HG03025 (cell line): ENCODE results near the gene EIF4G1.

Experiments used
- ATAC-seq: cut with Tn5 transposase; IDR thresholded peaks from one replicate; pipeline ENCODE4 v1.9.1; 2021; ENCODE audit warnings: mild to moderate bottlenecking, moderate library complexity; ENCODE audit not compliant: unreplicated experiment, low FRiP score

Gene EIF4G1

DNA sequence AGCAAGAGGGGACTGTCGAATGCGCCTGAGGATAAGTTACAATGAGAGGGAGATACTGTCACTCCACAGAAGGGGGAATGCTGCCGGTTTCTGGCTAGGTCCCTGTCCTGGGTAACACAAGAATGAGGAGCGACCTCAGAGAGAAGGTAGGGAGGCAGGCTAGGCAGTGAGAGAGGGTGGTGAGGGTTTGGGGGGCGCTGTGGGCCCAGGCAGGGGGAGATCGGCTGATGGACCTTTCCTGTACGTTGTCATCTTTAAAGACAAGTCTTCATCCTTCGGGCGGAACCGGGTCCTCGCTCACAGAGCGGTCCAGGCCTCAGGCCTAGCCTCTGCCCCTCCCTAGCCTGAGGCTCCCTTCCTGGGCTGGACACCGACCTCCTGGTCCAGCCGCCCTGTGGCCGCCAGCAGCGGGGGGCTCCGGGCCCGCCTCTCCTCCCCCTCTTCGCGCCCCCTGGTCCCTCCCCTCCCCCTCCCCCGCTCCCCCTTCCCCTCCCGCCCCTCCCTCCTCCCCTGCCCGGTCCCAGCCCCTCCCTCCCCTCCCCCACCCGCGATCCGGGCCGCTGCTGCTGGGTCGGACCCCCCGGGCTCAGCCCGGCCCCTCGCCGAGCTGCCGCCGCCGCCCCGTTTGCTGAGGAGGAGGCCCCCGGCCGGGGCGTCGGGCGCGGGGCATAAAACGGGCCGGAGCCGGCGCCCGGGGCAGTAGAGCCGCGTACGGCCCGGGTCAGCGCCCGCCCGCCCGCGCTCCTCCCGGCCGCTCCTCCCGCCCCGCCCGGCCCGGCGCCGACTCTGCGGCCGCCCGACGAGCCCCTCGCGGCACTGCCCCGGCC, 65.2 kb downstream of the EIF4G1 start, which contains the start of gene CHRD:
Gene CHRD, plus strand, starts transcription at position 697 of the 827 bp plus-strand sequence. CDS start 265 bp downstream, outside the sequence.
- no peak for ATAC-seq

DNA sequence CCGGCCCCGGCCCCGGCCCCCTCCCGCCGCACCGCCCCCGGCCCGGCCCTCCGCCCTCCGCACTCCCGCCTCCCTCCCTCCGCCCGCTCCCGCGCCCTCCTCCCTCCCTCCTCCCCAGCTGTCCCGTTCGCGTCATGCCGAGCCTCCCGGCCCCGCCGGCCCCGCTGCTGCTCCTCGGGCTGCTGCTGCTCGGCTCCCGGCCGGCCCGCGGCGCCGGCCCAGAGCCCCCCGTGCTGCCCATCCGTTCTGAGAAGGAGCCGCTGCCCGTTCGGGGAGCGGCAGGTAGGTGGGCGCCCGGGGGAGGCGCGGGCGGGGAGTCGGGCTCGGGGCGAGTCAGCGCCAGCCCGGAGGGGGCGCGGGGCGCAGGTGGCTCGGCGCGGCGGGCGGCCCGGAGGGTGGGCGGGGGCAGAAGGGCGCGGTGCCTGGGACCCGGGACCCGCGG, 65.8 kb downstream of the EIF4G1 start:
- ATAC-seq: no peak

GRCh38 chr3:184380627-184381260, 66.3 kb downstream of the EIF4G1 start:
- ATAC-seq: no peak

DNA sequence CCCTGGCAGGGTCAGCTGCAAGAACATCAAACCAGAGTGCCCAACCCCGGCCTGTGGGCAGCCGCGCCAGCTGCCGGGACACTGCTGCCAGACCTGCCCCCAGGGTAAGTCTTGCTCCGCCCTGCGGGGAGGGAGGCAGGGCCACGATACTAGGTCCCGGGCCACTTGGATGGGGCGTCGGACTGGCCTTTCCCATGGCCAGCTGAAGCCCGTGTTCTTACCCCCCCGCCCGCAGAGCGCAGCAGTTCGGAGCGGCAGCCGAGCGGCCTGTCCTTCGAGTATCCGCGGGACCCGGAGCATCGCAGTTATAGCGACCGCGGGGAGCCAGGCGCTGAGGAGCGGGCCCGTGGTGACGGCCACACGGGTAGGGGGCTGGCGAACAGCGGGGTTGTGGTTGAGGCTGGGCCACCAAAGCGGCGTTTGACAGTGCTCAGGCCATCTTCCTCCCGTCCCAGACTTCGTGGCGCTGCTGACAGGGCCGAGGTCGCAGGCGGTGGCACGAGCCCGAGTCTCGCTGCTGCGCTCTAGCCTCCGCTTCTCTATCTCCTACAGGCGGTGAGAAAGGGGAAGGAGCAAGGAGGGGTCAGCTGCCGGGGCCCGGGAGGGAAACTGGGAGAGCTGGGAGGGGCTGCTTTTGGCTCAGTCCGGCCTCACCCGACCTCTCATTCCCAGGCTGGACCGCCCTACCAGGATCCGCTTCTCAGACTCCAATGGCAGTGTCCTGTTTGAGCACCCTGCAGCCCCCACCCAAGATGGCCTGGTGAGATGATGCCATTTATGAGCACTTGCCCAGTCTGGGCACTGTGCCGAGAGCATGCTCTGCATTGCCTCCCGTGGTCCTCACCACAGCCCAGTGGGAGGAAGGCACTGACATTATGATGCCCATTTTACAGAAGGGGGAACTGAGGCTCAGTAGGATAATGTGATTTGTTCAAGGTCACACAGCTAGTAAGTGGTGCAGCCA, 67.1 kb downstream of the EIF4G1 start:
- no peak for ATAC-seq

DNA sequence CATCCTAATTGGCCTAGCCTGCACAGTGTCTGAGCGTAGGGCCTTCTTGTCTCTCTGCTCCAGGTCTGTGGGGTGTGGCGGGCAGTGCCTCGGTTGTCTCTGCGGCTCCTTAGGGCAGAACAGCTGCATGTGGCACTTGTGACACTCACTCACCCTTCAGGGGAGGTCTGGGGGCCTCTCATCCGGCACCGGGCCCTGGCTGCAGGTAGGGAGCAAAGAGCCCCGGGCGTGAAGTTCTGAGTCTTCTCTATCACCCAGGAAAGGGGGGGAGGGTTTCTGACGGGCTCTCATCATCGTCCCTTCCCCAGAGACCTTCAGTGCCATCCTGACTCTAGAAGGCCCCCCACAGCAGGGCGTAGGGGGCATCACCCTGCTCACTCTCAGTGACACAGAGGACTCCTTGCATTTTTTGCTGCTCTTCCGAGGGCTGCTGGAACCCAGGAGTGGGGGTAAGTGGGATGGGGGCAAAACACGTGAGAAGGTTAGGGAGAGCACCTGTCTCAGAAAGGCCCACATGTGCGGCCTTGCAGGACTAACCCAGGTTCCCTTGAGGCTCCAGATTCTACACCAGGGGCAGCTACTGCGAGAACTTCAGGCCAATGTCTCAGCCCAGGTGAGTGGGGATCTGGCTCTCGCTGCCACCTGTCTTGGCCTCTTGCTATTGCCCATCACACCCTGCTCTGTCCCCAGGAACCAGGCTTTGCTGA, 68.1 kb downstream of the EIF4G1 start:
- no peak for ATAC-seq

- ATAC-seq: no peak
These were observed 68.8 kb downstream of the EIF4G1 start for GRCh38 chr3:184383033-184383740.

- no peak for ATAC-seq
These were observed 69.9 kb downstream of the EIF4G1 start for GRCh38 chr3:184384342-184384741.
